AG04450 (cell line): ENCODE data around the gene CHCHD6. TPM values are rescaled to one million over a fixed set of nuclear protein-coding genes. Genes with fewer than 3 reads are reported as not detected.
A peak's percentile ranks its signal among the peaks of the same experiment; 100 is the strongest.

Experiments used
- CTCF ChIA-PET: fragments of 300-600, 350-600 bp; formaldehyde crosslinking; extraction: SDS; loops from one replicate; lab custom pipeline; 2022; ENCODE audit warnings: antibody characterized with exemption, inconsistent platforms; lab: Charles Lee
- POLR2A ChIA-PET: fragments of 350-600 bp; formaldehyde crosslinking; extraction: SDS; loops from one replicate; lab custom pipeline; 2021; ENCODE audit warnings: antibody characterized with exemption, inconsistent platforms; lab: Yijun Ruan, JAX
- DNase-seq: peaks from one replicate; pipeline ENCODE4 v3.0.0-alpha.2; 2011; ENCODE audit warnings: low read depth, low spot score
- H3K27ac ChIP-seq: one replicate; pipeline ENCODE4 v1.5.1; 2012; ENCODE audit warnings: low read depth, low read length, control low read depth
- H3K27me3 ChIP-seq: one replicate; pipeline ENCODE4 v1.6.0; 2012; ENCODE audit warnings: low read length; ENCODE audit not compliant: control insufficient read depth, insufficient read depth
- H3K4me3 ChIP-seq: 2 replicates; pipeline ENCODE4 v1.5.1; 2011; ENCODE audit warnings: mild to moderate bottlenecking, low read depth, low read length, control low read depth
- H3K9me3 ChIP-seq: 2 replicates; pipeline ENCODE4 v1.5.1; 2012; ENCODE audit warnings: low read length; ENCODE audit not compliant: control insufficient read depth, insufficient read depth
- CTCF ChIP-seq: IDR thresholded peaks from 2 replicates; pipeline ENCODE4 v1.5.1; 2011; ENCODE audit warnings: low read depth, low read length, control low read depth, inconsistent platforms
- polyA plus RNA-seq: library from polyadenylated mRNA; depleted of rRNA; stranded (reverse); fragments of >200 nt; gene quantifications from 2 replicates; pipeline ENCODE4 v1.2.3, GENCODE V29; 2011

CHCHD6 gene
- polyA plus RNA-seq, 1 experiment = 14.0 TPM

GRCh38 chr3:126745760-126746394, 41.8 kb downstream of the CHCHD6 start:
- Histone ChIP-seq H3K27me3 (no peaks in the 10 kb centered on the region), H3K9me3 (no peaks in the 10 kb centered on the region), H3K27ac (no peak overlapping the region), H3K4me3 (no peak overlapping the region)
- DNase-seq = no peak
- TF ChIP-seq CTCF = no peak
- ChIA-PET CTCF (interaction anchor here (0.7 to 1.6 kb wide), 4 partner anchors 8 to 237 kb away, joined by 3 to 8 read pairs (median 4); partner anchors contain the start of gene PLXNA1), POLR2A (no interaction called here)

- no peak for DNase-seq
- POLR2A ChIA-PET = no interaction called here
- Histone ChIP-seq H3K27me3 (no peaks in the 10 kb centered on the region), H3K27ac (no peak overlapping the region), H3K4me3 (no peak overlapping the region), H3K9me3 (no peaks in the 10 kb centered on the region)
- CTCF ChIA-PET = interaction anchor here (0.5 to 1.6 kb wide), 6 partner anchors 9 to 239 kb away, joined by 3 to 8 read pairs (median 4); partner anchors contain the start of gene PLXNA1
- peak; percentile 26; the same call in 1 of the 2 replicates for TF ChIP-seq CTCF
These were observed 42.5 kb downstream of the CHCHD6 start for GRCh38 chr3:126746395-126747177.

GRCh38 chr3:126747768-126748167, 43.7 kb downstream of the CHCHD6 start:
- Histone ChIP-seq H3K4me3 (no peak overlapping the region), H3K27me3 (no peaks in the 10 kb centered on the region), H3K9me3 (no peaks in the 10 kb centered on the region), H3K27ac (no peak overlapping the region)
- no peak for DNase-seq
- POLR2A ChIA-PET = no interaction called here
- CTCF ChIA-PET = interaction anchor here (1.1 to 1.4 kb wide), 2 partner anchors 233 to 235 kb away, joined by 4 read pairs; partner anchors contain the start of gene PLXNA1
- TF ChIP-seq CTCF = no peak

GRCh38 chr3:126748701-126749546, 44.9 kb downstream of the CHCHD6 start:
- no peaks in the 10 kb centered on the region for H3K27me3 ChIP-seq
- ChIA-PET POLR2A (no interaction called here), CTCF (interaction anchor here (0.6 to 1.9 kb wide), 6 partner anchors 234 to 809 kb away, joined by 3 to 7 read pairs (median 4); partner anchors contain the start of gene PLXNA1)
- no peak overlapping the region for H3K4me3 ChIP-seq
- no peak overlapping the region for H3K27ac ChIP-seq
- DNase-seq = no peak
- no peaks in the 10 kb centered on the region for H3K9me3 ChIP-seq
- no peak for TF ChIP-seq CTCF
